OCI-LY1 (cell line): ENCODE results near the gene LRRC1.

Experiments
- H2AFZ ChIP-seq: fragments of 200-600 bp; sonication (generic), shearing (Covaris generic); 2 replicates; pipeline ENCODE4 v1.6.0; 2014; ENCODE audit warnings: antibody characterized with exemption, mild to moderate bottlenecking, low read length
- H3F3A ChIP-seq: fragments of 200-600 bp; sonication (generic), shearing (Covaris generic); 2 replicates; pipeline ENCODE4 v1.6.0; 2014; ENCODE audit warnings: mild to moderate bottlenecking, antibody characterized with exemption, low read length, moderate library complexity; ENCODE audit not compliant: insufficient read depth
- H3K27ac ChIP-seq: fragments of 200-600 bp; sonication (generic); 2 replicates; pipeline ENCODE4 v1.5.1; 2014; ENCODE audit warnings: low read length, mixed run types, mild to moderate bottlenecking, low read depth; ENCODE audit not compliant: poor library complexity, severe bottlenecking
- H3K27me3 ChIP-seq: fragments of 200-600 bp; sonication (generic); 2 replicates; pipeline ENCODE4 v1.6.0; 2014; ENCODE audit warnings: antibody characterized with exemption, mild to moderate bottlenecking, low read length, moderate library complexity; ENCODE audit not compliant: insufficient read depth
- H3K36me3 ChIP-seq: fragments of 200-600 bp; sonication (generic); 2 replicates; pipeline ENCODE4 v1.6.1; 2014; ENCODE audit warnings: mild to moderate bottlenecking, antibody characterized with exemption, low read length, moderate library complexity, mixed read lengths; ENCODE audit not compliant: insufficient read depth
- H3K4me1 ChIP-seq: fragments of 200-600 bp; sonication (generic); 2 replicates; pipeline ENCODE4 v1.5.1; 2014; ENCODE audit warnings: mild to moderate bottlenecking, low read length, moderate library complexity; ENCODE audit not compliant: insufficient read depth, severe bottlenecking
- H3K4me2 ChIP-seq: fragments of 200-600 bp; sonication (generic), shearing (Covaris generic); 2 replicates; pipeline ENCODE4 v1.6.1; 2014; ENCODE audit warnings: low read length
- H3K4me3 ChIP-seq: fragments of 200-600 bp; sonication (generic); 2 replicates; pipeline ENCODE4 v1.5.1; 2014; ENCODE audit warnings: low read length, low read depth, mild to moderate bottlenecking, mixed read lengths; ENCODE audit not compliant: poor library complexity, severe bottlenecking
- H3K79me2 ChIP-seq: fragments of 200-600 bp; shearing (Covaris generic); 2 replicates; pipeline ENCODE4 v1.6.1; 2016; ENCODE audit warnings: mixed run types, low read length, mixed read lengths; ENCODE audit not compliant: insufficient read depth
- H3K9ac ChIP-seq: fragments of 200-600 bp; sonication (generic), shearing (Covaris generic); 2 replicates; pipeline ENCODE4 v1.6.1; 2014; ENCODE audit warnings: mild to moderate bottlenecking, low read length, mixed read lengths
- H3K9me2 ChIP-seq: fragments of 200-600 bp; sonication (generic), shearing (Covaris generic); 2 replicates; pipeline ENCODE4 v1.6.1; 2014; ENCODE audit warnings: low read depth, mild to moderate bottlenecking, low read length, mixed read lengths
- H3K9me3 ChIP-seq: fragments of 200-600 bp; shearing (Covaris generic); 2 replicates; pipeline ENCODE4 v1.6.1; 2014; ENCODE audit warnings: low read length, mixed read lengths
- H4K20me1 ChIP-seq: fragments of 200-600 bp; sonication (generic), shearing (Covaris generic); 2 replicates; pipeline ENCODE4 v1.6.0; 2016; ENCODE audit warnings: mild to moderate bottlenecking, low read length; ENCODE audit not compliant: insufficient read depth
- CTCF ChIP-seq: fragments of 200-600 bp; sonication (generic), shearing (Covaris generic); IDR thresholded peaks from 2 replicates; pipeline ENCODE4 v1.5.1; 2017; ENCODE audit warnings: mild to moderate bottlenecking, antibody characterized with exemption, low read length, moderate library complexity, mixed read lengths
- EZH2 ChIP-seq: fragments of 200-600 bp; sonication (generic), shearing (Covaris generic); IDR thresholded peaks from 2 replicates; pipeline ENCODE4 v1.8.0; 2017; ENCODE audit warnings: borderline replicate concordance, mixed run types, mild to moderate bottlenecking, antibody characterized with exemption, low read length, moderate library complexity, mixed read lengths

Gene LRRC1

GRCh38 chr6:53861518-53861917, 66.7 kb downstream of the LRRC1 start:
- Histone ChIP-seq H3K36me3 (no peaks in the 10 kb centered on the region), H3K79me2 (no peaks in the 10 kb centered on the region), H4K20me1 (no peaks in the 10 kb centered on the region), H3K9ac (no peak overlapping the region), H3F3A (no peaks in the 10 kb centered on the region), H3K4me1 (no peaks in the 10 kb centered on the region), H3K4me3 (no peak overlapping the region), H3K27ac (no peak overlapping the region), H3K9me3 (no peaks in the 10 kb centered on the region), H2AFZ (no peak overlapping the region), H3K27me3 (no peaks in the 10 kb centered on the region), H3K4me2 (no peak overlapping the region), H3K9me2 (no peaks in the 10 kb centered on the region)
- TF ChIP-seq EZH2, result no peak
- no peak for TF ChIP-seq CTCF

- Histone ChIP-seq H3K4me1 (no peaks in the 10 kb centered on the region), H3F3A (no peaks in the 10 kb centered on the region), H3K27ac (no peak overlapping the region), H4K20me1 (no peaks in the 10 kb centered on the region), H3K79me2 (no peaks in the 10 kb centered on the region), H3K9me3 (no peaks in the 10 kb centered on the region), H3K36me3 (no peaks in the 10 kb centered on the region), H3K9ac (no peak overlapping the region), H3K4me3 (no peak overlapping the region), H2AFZ (no peak overlapping the region), H3K4me2 (no peak overlapping the region), H3K9me2 (no peaks in the 10 kb centered on the region), H3K27me3 (no peaks in the 10 kb centered on the region)
- TF ChIP-seq CTCF, result no peak
- TF ChIP-seq EZH2, result no peak
Measured at GRCh38 chr6:53862662-53863462, 68.1 kb downstream of the LRRC1 start.

- Histone ChIP-seq H3K36me3 (no peaks in the 10 kb centered on the region), H3K27ac (no peak overlapping the region)
- TF ChIP-seq EZH2 (no peak), CTCF (no peak)
Measured at GRCh38 chr6:53864781-53865180, 70.0 kb downstream of the LRRC1 start.

More at GRCh38 chr6:53864781-53865180, 70.0 kb downstream of the LRRC1 start:
- Histone ChIP-seq H3K9ac (no peak overlapping the region), H3K27me3 (no peaks in the 10 kb centered on the region), H3F3A (no peaks in the 10 kb centered on the region), H4K20me1 (no peaks in the 10 kb centered on the region), H2AFZ (no peak overlapping the region), H3K9me3 (no peaks in the 10 kb centered on the region), H3K4me1 (no peaks in the 10 kb centered on the region), H3K4me2 (no peak overlapping the region), H3K79me2 (no peaks in the 10 kb centered on the region), H3K4me3 (no peak overlapping the region), H3K9me2 (no peaks in the 10 kb centered on the region)
